ENCODE measurements around the gene SMO. TPM values are rescaled to one million over a fixed set of nuclear protein-coding genes. Genes with fewer than 3 reads are reported as not detected.
A peak's percentile ranks its signal among the peaks of the same experiment; 100 is the strongest.
"Not testable (repeated sequence)": the region's sequence is repeated elsewhere in the genome, so short reads cannot be mapped to it uniquely, and the experiment has no call there.

Gene SMO
- total RNA-seq, 4 donors from 2014 or later = 1.9 to 8.6 (median 3.5) TPM

GRCh38 chr7:129170441-129171021, 17.9 kb upstream of the SMO start:
- 78 to 90% methylated on average over 5 to 11 of the region's 11 CpGs for WGBS, 2 donors (ENCODE audit: low coverage in 1 of 2)

GRCh38 chr7:129173861-129174260, 14.6 kb upstream of the SMO start:
- WGBS, 2 donors (ENCODE audit: low coverage in 1 of 2) = 92 to 94% methylated on average over 7 of the region's 7 CpGs
- not testable (repeated sequence) for DNase-seq

More at GRCh38 chr7:129170441-129171021, 17.9 kb upstream of the SMO start:
- peak overlapping the region in 3 of 4 donors; percentile 51 to 75 (median 55) for H3K27ac ChIP-seq
- H3K9me3 ChIP-seq = no peaks in the 10 kb centered on the region
- no peak for DNase-seq
- peaks cover 0 to 15% (median 8%) of the 10 kb centered on the region in 4 donors for H3K4me1 ChIP-seq
- in situ Hi-C loops (cut with MboI; ENCODE audit: low pct_ligation_motif_present in 1 of 4, low pct_unique_long_range_greater_than_20kb in 1 of 4, low sequenced_read_pairs in 3 of 4) = no loop called here
- H3K36me3 ChIP-seq = no peaks in the 10 kb centered on the region
- intact Hi-C loops (cut with DNase I; ENCODE audit: low total_unique reads) = no loop called here
- TF ChIP-seq CTCF (IDR thresholded peaks at IDR 0.05) = no peak
- TF ChIP-seq POLR2A (IDR thresholded peaks at IDR 0.05) = no peak
- no peak for TF ChIP-seq POLR2AphosphoS5 (IDR thresholded peaks at IDR 0.05)
- no peak for TF ChIP-seq EP300 (IDR thresholded peaks at IDR 0.05; ENCODE audit: low read depth)
- H3K27me3 ChIP-seq = no peaks in the 10 kb centered on the region
- no peak overlapping the region for H3K4me3 ChIP-seq

GRCh38 chr7:129176916-129177710, 11.3 kb upstream of the SMO start:
- no peaks in the 10 kb centered on the region for H3K9me3 ChIP-seq
- H3K36me3 ChIP-seq = no peaks in the 10 kb centered on the region
- 45 to 52% methylated on average over 6 to 11 of the region's 11 CpGs for WGBS, 2 donors (ENCODE audit: low coverage in 1 of 2)
- no peaks in the 10 kb centered on the region for H3K27me3 ChIP-seq
- intact Hi-C loops (cut with DNase I; ENCODE audit: low total_unique reads) (no loop called here), in situ Hi-C loops (cut with MboI; ENCODE audit: low pct_ligation_motif_present in 1 of 4, low pct_unique_long_range_greater_than_20kb in 1 of 4, low sequenced_read_pairs in 3 of 4) (no loop called here)
- DNase-seq = no peak
- no peaks in the 10 kb centered on the region for H3K4me1 ChIP-seq
- no peak overlapping the region for H3K4me3 ChIP-seq
- no peak for TF ChIP-seq POLR2A (IDR thresholded peaks at IDR 0.05)
- no peak for TF ChIP-seq EP300 (IDR thresholded peaks at IDR 0.05; ENCODE audit: low read depth)
- TF ChIP-seq POLR2AphosphoS5 (IDR thresholded peaks at IDR 0.05) = no peak
- TF ChIP-seq CTCF (IDR thresholded peaks at IDR 0.05) = no peak
- H3K27ac ChIP-seq = no peak overlapping the region

More at GRCh38 chr7:129173861-129174260, 14.6 kb upstream of the SMO start:
- H3K36me3 ChIP-seq; in situ Hi-C loops (cut with MboI; ENCODE audit: low pct_ligation_motif_present in 1 of 4, low pct_unique_long_range_greater_than_20kb in 1 of 4, low sequenced_read_pairs in 3 of 4); H3K27ac ChIP-seq; H3K4me3 ChIP-seq; H3K27me3 ChIP-seq; H3K4me1 ChIP-seq; H3K9me3 ChIP-seq; intact Hi-C loops (cut with DNase I; ENCODE audit: low total_unique reads): not testable (repeated sequence)

GRCh38 chr7:129184981-129185670, 3.3 kb upstream of the SMO start:
- Histone ChIP-seq H3K4me3 (no peak overlapping the region), H3K9me3 (no peaks in the 10 kb centered on the region), H3K27me3 (peaks cover 26% of the 10 kb centered on the region), H3K27ac (no peak overlapping the region), H3K36me3 (no peaks in the 10 kb centered on the region), H3K4me1 (peaks cover 0 to 20% (median 13%) of the 10 kb centered on the region in 4 donors)
- no peak for TF ChIP-seq EP300 (IDR thresholded peaks at IDR 0.05; ENCODE audit: low read depth)
- no peak for TF ChIP-seq POLR2A (IDR thresholded peaks at IDR 0.05)
- TF ChIP-seq CTCF (IDR thresholded peaks at IDR 0.05) = no peak
- no peak for TF ChIP-seq POLR2AphosphoS5 (IDR thresholded peaks at IDR 0.05)
- 46 to 50% methylated on average over 2 to 6 of the region's 6 CpGs for WGBS, 2 donors (ENCODE audit: low coverage in 1 of 2)
- intact Hi-C loops (cut with DNase I; ENCODE audit: low total_unique reads) (no loop called here), in situ Hi-C loops (cut with MboI; ENCODE audit: low pct_ligation_motif_present in 1 of 4, low pct_unique_long_range_greater_than_20kb in 1 of 4, low sequenced_read_pairs in 3 of 4) (no loop called here)
- no peak for DNase-seq
